ENCODE data around the gene FBXL17.

Gene FBXL17

DNA sequence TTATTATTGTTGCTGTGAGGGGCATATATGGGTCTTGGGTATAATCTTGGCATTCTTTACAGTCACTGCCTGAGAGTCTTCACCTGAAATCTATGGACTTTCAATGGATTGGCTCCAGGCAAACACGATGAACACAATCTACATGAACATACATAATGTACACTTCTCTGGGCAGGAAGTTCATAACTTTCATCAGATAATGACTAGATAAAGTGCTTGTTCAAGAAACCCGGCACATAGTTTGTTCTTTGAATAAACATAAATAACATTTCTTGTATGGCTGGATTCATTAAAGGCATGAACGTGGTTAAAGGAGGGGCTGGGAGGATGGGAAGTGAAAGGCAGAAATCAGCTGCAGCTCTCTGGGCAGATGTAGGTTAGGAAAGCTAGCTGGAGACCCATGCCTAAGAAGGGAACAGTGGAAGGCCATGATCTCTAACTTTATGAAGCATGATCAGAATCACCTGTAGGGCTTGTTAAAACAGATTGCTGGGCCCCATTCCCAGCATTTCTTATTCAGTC is 404.3 kb downstream of the FBXL17 start:
- DNase-seq (ENCODE audit: low read depth), result peak; percentile 80
- H3K4me3 ChIP-seq (ENCODE audit: low read depth, low read length), result no peak overlapping the region
- TF ChIP-seq, protein P1, sequence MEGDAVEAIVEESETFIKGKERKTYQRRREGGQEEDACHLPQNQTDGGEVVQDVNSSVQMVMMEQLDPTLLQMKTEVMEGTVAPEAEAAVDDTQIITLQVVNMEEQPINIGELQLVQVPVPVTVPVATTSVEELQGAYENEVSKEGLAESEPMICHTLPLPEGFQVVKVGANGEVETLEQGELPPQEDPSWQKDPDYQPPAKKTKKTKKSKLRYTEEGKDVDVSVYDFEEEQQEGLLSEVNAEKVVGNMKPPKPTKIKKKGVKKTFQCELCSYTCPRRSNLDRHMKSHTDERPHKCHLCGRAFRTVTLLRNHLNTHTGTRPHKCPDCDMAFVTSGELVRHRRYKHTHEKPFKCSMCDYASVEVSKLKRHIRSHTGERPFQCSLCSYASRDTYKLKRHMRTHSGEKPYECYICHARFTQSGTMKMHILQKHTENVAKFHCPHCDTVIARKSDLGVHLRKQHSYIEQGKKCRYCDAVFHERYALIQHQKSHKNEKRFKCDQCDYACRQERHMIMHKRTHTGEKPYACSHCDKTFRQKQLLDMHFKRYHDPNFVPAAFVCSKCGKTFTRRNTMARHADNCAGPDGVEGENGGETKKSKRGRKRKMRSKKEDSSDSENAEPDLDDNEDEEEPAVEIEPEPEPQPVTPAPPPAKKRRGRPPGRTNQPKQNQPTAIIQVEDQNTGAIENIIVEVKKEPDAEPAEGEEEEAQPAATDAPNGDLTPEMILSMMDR (IDR thresholded peaks at IDR 0.05; ENCODE audit: control insufficient read depth, extremely low read depth, insufficient read depth), result no peak

DNA sequence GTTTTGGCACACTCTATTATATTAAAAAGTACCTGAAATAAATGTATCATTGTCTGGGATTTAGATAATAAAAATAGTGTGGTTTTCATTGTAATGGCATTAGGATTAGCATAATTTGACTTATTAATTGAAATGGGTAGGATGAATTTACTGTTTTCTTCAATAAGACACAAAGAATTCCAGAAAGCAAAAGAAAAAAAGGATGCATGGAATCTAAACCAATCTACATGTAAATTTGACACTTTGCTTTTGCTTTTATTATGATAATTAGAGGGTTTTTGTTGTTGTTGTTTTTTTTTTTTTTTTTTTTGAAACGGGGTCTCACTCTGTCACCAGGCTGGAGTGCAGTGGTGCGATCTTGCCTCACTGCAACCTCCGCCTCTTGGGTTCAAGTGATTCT is 406.3 kb downstream of the FBXL17 start:
- no peak for DNase-seq (ENCODE audit: low read depth)
- H3K4me3 ChIP-seq (ENCODE audit: low read depth, low read length), result no peak overlapping the region
- TF ChIP-seq, protein P1 (IDR thresholded peaks at IDR 0.05; ENCODE audit: control insufficient read depth, extremely low read depth, insufficient read depth), result no peak

DNA sequence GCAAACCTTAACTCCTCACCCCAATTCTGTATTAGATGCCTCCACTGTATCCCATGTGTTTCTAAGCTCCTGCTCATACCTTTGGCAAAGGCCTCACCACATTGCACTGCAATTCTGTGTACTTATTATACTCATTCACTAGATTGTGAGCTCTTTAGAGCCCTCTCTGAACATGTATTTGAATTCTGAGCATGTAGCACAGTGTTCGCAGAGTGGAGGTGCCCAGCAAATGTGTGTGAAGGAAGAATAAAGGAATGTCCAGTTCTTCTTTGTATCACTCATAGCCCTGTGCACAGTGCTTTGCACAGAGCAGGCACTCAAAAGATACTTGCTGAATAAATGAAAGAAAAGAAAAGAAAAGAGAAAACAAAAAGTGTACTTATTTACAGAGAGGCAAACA is 410.1 kb downstream of the FBXL17 start:
- TF ChIP-seq, protein P1 (IDR thresholded peaks at IDR 0.05; ENCODE audit: control insufficient read depth, extremely low read depth, insufficient read depth), result no peak
- H3K4me3 ChIP-seq (ENCODE audit: low read depth, low read length), result no peak overlapping the region
- no peak for DNase-seq (ENCODE audit: low read depth)

DNA sequence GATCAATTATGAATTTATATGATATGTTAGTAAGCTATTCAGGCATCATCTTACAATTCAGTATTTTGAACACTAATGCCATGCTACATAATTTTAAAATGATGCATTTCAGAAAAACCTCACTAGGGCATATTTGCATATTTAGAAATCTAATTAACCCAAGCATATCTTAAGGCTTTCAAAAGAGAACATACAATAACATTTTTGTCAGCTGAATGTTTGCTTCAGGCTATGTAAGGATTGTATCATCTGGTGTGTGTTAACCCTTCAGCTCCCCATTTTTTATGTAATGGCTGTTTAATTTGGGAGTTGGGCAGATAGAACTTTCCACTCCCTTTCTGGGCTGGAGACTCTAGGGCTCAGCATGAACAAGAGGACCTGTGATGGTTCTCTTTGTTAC is 412.1 kb downstream of the FBXL17 start:
- TF ChIP-seq, protein P1 (IDR thresholded peaks at IDR 0.05; ENCODE audit: control insufficient read depth, extremely low read depth, insufficient read depth), result no peak
- DNase-seq (ENCODE audit: low read depth), result no peak
- H3K4me3 ChIP-seq (ENCODE audit: low read depth, low read length), result no peak overlapping the region

DNA sequence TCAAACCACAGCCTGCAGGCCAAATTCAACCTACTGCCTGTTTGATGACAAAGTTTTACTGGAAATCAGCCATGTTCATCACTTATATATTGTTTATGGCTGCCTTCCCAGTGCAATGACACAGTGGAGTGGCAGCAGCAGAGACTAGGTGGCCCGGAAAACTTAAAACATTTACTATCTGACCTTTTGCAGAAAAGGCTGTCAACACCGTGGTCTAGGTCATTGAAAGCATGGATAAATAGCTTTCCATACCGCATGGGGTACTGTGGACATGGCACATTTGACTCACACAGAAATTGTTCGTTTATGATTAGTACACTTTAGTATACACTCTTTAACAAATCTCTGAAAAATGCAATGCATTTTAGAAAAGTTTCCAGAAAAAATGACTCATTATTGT is 412.9 kb downstream of the FBXL17 start:
- TF ChIP-seq, protein P1 (IDR thresholded peaks at IDR 0.05; ENCODE audit: control insufficient read depth, extremely low read depth, insufficient read depth), result no peak
- no peak for DNase-seq (ENCODE audit: low read depth)

DNA sequence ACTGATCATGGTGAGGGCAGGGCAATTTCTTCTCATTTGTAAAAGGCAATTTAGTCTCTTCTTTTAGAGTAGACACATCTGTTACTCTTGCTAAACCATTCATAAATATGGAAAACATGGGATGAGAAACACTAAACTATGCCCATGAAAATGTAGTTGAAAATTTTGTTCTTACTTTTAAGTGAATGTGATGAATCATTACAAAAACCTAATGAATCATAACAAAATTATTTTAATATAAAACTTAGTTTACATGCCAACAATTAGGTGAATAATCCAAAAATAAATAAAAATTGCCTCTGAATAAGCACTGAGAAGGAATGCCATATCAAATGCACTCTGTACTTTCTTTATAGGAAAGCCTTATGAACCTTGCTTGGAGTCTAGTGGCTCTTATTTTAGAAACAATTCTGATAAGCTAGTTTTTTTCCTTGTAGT is 413.5 kb downstream of the FBXL17 start:
- no peak for DNase-seq (ENCODE audit: low read depth)
- TF ChIP-seq, protein P1 (IDR thresholded peaks at IDR 0.05; ENCODE audit: control insufficient read depth, extremely low read depth, insufficient read depth), result no peak
- no peak overlapping the region for H3K4me3 ChIP-seq (ENCODE audit: low read depth, low read length)

More for the DNA sequence above, 412.9 kb downstream of the FBXL17 start:
- no peak overlapping the region for H3K4me3 ChIP-seq (ENCODE audit: low read depth, low read length)

DNA sequence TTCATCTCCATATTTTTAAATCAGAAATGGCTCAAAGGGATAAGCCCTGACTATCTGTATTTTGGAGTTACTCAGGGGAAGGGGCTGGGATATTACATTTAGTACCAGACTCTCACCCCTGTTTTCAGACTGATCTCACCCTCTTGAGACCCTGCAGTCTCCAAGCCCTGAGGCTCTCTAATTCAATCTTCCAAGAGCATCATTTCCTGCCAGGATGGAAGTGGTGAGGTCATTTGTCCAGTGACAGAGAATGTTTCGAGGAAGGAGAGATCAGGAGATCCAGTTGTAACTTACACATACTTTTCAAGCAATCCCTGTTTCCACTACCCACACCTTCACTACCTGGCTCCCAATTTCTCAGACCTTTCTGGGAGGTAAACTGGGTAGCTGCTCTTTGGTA is 415.7 kb downstream of the FBXL17 start:
- H3K4me3 ChIP-seq (ENCODE audit: low read depth, low read length), result no peak overlapping the region
- no peak for DNase-seq (ENCODE audit: low read depth)
- TF ChIP-seq, protein P1 (IDR thresholded peaks at IDR 0.05; ENCODE audit: control insufficient read depth, extremely low read depth, insufficient read depth), result no peak
